HepG2 (cell line): ENCODE results near the gene TRDN. TPM values are rescaled to one million over a fixed set of nuclear protein-coding genes. Genes with fewer than 3 reads are reported as not detected.

Experiments used
- ATAC-seq: fragments of 200-7000 bp; cut with Tn5 transposase; 3 replicates; pipeline ENCODE4 v1.9.1; 2020; ENCODE audit warnings: mild to moderate bottlenecking, moderate library complexity
- BruUV-seq: library from RNA; stranded (reverse); fragments of 400-500 nt; replicated peaks from 2 replicates; lab custom pipeline; 2021; lab: Mats Ljungman, UMichigan
- CTCF ChIA-PET: fragments of 300-600 bp; formaldehyde crosslinking; extraction: SDS; loops from one replicate; lab custom pipeline; 2021; ENCODE audit warnings: low total read pairs, inconsistent platforms, low intra/inter-chr PET ratio; lab: Yijun Ruan, JAX
- POLR2A ChIA-PET: fragments of 350-600 bp; sonication (Branson Sonifier 250); formaldehyde crosslinking; loops from one replicate; lab custom pipeline; 2020; ENCODE audit warnings: antibody characterized with exemption, inconsistent platforms; lab: Yijun Ruan, JAX
- DNase-seq: peaks from one replicate; pipeline ENCODE4 v3.0.0-alpha.2; 2015; ENCODE audit warnings: low spot score
- FAIRE-seq: peaks from 3 replicates; lab custom pipeline; 2011; peaks lifted over from hg19 to GRCh38; lab: Jason Lieb, UNC
- H2AFZ ChIP-seq: one replicate; pipeline ENCODE4 v1.6.1; 2011; ENCODE audit warnings: low read length, inconsistent platforms
- H3K27ac ChIP-seq: fragments of 300-600 bp; 3 replicates; pipeline ENCODE4 v1.8.0; 2011; ENCODE audit warnings: mixed run types, mild to moderate bottlenecking, mixed read lengths, low read length, inconsistent platforms; ENCODE audit not compliant: insufficient read depth; ENCODE audit errors: extremely low read length
- H3K27me3 ChIP-seq, 2 experiments: fragments of 200-600 bp in 1 of 2; 2 replicates in 1 of 2; 3 replicates in 1 of 2; pipeline versions ENCODE4 v1.6.0 to v1.8.0; 2011; ENCODE audit warnings: low read length in 2 of 2, mild to moderate bottlenecking in 2 of 2, moderate library complexity in 2 of 2, inconsistent platforms in 1 of 2; ENCODE audit not compliant: insufficient read depth in 2 of 2, control insufficient read depth in 1 of 2
- H3K36me3 ChIP-seq, 2 experiments: fragments of 200-600 bp in 1 of 2; replicated peaks in 1 of 2; 2 replicates in 1 of 2; 3 replicates in 1 of 2; pipeline versions ENCODE4 v1.5.1 to v1.8.0; 2011; ENCODE audit warnings: low read length in 2 of 2, inconsistent platforms in 1 of 2; ENCODE audit not compliant: insufficient read depth in 2 of 2, control insufficient read depth in 1 of 2
- H3K4me1 ChIP-seq: 2 replicates; pipeline ENCODE4 v1.5.1; 2012; ENCODE audit warnings: low read length, inconsistent platforms; ENCODE audit not compliant: insufficient read depth
- H3K4me2 ChIP-seq: 2 replicates; pipeline ENCODE4 v1.6.0; 2011; ENCODE audit warnings: low read depth, low read length, inconsistent platforms
- H3K4me3 ChIP-seq, 3 experiments: fragments of 200-600 bp in 1 of 3; sonication (generic), shearing (Covaris generic) in 1 of 3; replicated peaks in 1 of 3; 2 replicates each; pipeline ENCODE4 v1.5.1; 2011 to 2016; ENCODE audit warnings: low read length in 3 of 3, inconsistent platforms in 2 of 3, low read depth in 2 of 3, mild to moderate bottlenecking in 2 of 3, control low read depth in 1 of 3, mixed read lengths in 1 of 3; ENCODE audit not compliant: insufficient read depth in 1 of 3
- H3K79me2 ChIP-seq: one replicate; pipeline ENCODE4 v1.6.1; 2011; ENCODE audit warnings: low read length, inconsistent platforms; ENCODE audit not compliant: insufficient read depth
- H3K9ac ChIP-seq: 2 replicates; pipeline ENCODE4 v1.6.0; 2011; ENCODE audit warnings: mild to moderate bottlenecking, low read depth, low read length, inconsistent platforms; ENCODE audit not compliant: insufficient read depth
- H3K9me3 ChIP-seq: 2 replicates; pipeline ENCODE4 v1.5.1; 2012; ENCODE audit warnings: mild to moderate bottlenecking, low read length
- H4K20me1 ChIP-seq: 2 replicates; pipeline ENCODE4 v1.6.0; 2011; ENCODE audit warnings: inconsistent platforms, mild to moderate bottlenecking, low read length, moderate library complexity; ENCODE audit not compliant: insufficient read depth
- CHD4 ChIP-seq: fragments of 200-600 bp; sonication (generic); IDR thresholded peaks from 2 replicates; pipeline ENCODE4 v1.7.0; 2017; ENCODE audit warnings: mild to moderate bottlenecking, low read length, borderline replicate concordance
- IRF2 ChIP-seq: IDR thresholded peaks from 2 replicates; pipeline ENCODE4 v1.6.1; 2018; ENCODE audit warnings: missing genetic modification reagents, missing compliant biosample characterization
- JUN ChIP-seq: sonication (generic); formaldehyde crosslinking; IDR thresholded peaks from 2 replicates; pipeline ENCODE4 v1.4.0; 2020; ENCODE audit warnings: mild to moderate bottlenecking, missing genetic modification reagents
- MAZ ChIP-seq, 2 experiments: sonication (generic) in 1 of 2; formaldehyde crosslinking in 1 of 2; IDR thresholded peaks; 2 replicates each; pipeline versions ENCODE4 v1.5.0 to v1.6.1; 2012 to 2020; ENCODE audit warnings: low read depth in 2 of 2, mild to moderate bottlenecking in 2 of 2, borderline replicate concordance in 1 of 2, improper control_type of control experiment in 1 of 2, low read length in 1 of 2, missing genetic modification reagents in 1 of 2, moderate library complexity in 1 of 2
- SMAD9 ChIP-seq: sonication (generic); formaldehyde crosslinking; IDR thresholded peaks from 2 replicates; pipeline ENCODE4 v1.5.1; 2020; ENCODE audit warnings: mild to moderate bottlenecking, missing genetic modification reagents
- YEATS2 ChIP-seq: sonication (generic); formaldehyde crosslinking; IDR thresholded peaks from 2 replicates; pipeline ENCODE4 v1.4.0; 2020; ENCODE audit warnings: missing genetic modification reagents, borderline replicate concordance
- ZNF441 ChIP-seq: sonication (generic); formaldehyde crosslinking; IDR thresholded peaks from 2 replicates; pipeline ENCODE4 v1.7.0; 2021; ENCODE audit warnings: missing genetic modification reagents, borderline replicate concordance
- ZNF605 ChIP-seq: sonication (generic); formaldehyde crosslinking; IDR thresholded peaks from 2 replicates; pipeline ENCODE4 v1.8.0; 2022; ENCODE audit warnings: mild to moderate bottlenecking, missing genetic modification reagents
- ZNF644 ChIP-seq: IDR thresholded peaks from 2 replicates; pipeline ENCODE4 v1.6.1; 2016; ENCODE audit warnings: low read depth
- ZNF841 ChIP-seq: sonication (generic); formaldehyde crosslinking; IDR thresholded peaks from 2 replicates; pipeline ENCODE4 v1.8.1; 2023; ENCODE audit warnings: missing genetic modification reagents, borderline replicate concordance
- in situ Hi-C: cut with HindIII; loops from 2 replicates; pipeline ENCODE4 v1.10.0; 2017; ENCODE audit warnings: low pct_unique_long_range_greater_than_20kb; ENCODE audit not compliant: extremely low pct_ligation_motif_present
- intact Hi-C: fragments of 100-400 bp; cut with micrococcal nuclease; formaldehyde crosslinking; loops from one replicate; pipeline ENCODE4 v1.10.0; 2022; ENCODE audit not compliant: unreplicated experiment
- polyA plus RNA-seq, 8 experiments: library from polyadenylated mRNA; depleted of rRNA in 3 of 8; stranded (reverse) in 7 of 8; unstranded in 1 of 8; fragments of >200 nt; fragmentation: Illumina TruSeq in 4 of 8; extraction: Trizol in 4 of 8; gene quantifications; 2 replicates each; pipeline versions ENCODE4 v1.2.1 to v1.2.3, GENCODE V29; 2011 to 2016; ENCODE audit warnings: low read depth in 4 of 8, missing spikeins in 1 of 8, mixed read lengths in 1 of 8; ENCODE audit not compliant: insufficient read depth in 1 of 8
- total RNA-seq, 5 experiments: library from RNA; depleted of rRNA; stranded (reverse); fragments of >200 nt; fragmentation: Illumina TruSeq; extraction: Trizol; gene quantifications; 2 replicates each; pipeline ENCODE4 v1.2.3, GENCODE V29; 2016; ENCODE audit warnings: low read depth in 1 of 5
- TF ChIP-seq, protein P1 (sequence below): sonication (generic); formaldehyde crosslinking; conservative IDR thresholded peaks from 2 replicates; pipeline ENCODE4 v1.8.1; 2023; ENCODE audit warnings: missing genetic modification reagents
- TF ChIP-seq, protein P2 (sequence below): sonication (generic); formaldehyde crosslinking; IDR thresholded peaks from 2 replicates; pipeline ENCODE4 v1.8.1; 2023; ENCODE audit warnings: missing genetic modification reagents, mild to moderate bottlenecking, borderline replicate concordance
- TF ChIP-seq, protein P3 (sequence below), 2 experiments: sonication (generic) in 1 of 2; formaldehyde crosslinking in 1 of 2; IDR thresholded peaks; 2 replicates each; pipeline versions ENCODE4 v1.4.0 to v1.6.1; 2018 to 2020; ENCODE audit warnings: missing genetic modification reagents in 2 of 2, borderline replicate concordance in 1 of 2, low read depth in 1 of 2, mild to moderate bottlenecking in 1 of 2, missing biosample characterization in 1 of 2
- TF ChIP-seq, protein P4 (sequence below): sonication (generic); formaldehyde crosslinking; IDR thresholded peaks from 2 replicates; pipeline ENCODE4 v1.8.0; 2022; ENCODE audit warnings: missing genetic modification reagents, mild to moderate bottlenecking, borderline replicate concordance

The TRDN gene
- total and polyA plus RNA-seq, 2 of the 13 experiments (the other 11 are each of a cell fraction or from before 2014, with no cell fraction given), result not detected

DNA sequence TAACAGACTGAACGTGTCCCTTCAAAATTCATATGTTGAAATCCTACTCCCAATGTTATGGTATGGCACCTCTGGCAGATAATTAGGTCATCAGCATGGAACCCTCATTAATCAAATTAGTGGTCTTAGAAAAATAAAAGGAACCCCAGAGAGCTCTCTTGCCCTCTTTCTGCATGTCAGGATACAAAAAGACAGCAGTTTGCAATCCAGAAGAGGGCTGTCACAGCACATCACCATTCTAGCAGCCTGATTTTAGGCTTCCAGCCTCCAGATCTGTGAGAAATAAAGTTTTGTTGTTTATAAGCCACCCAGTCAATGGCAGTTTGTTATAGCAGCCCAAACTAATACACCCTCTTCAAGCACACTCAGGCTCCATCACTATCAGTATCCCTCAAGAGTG lies 292.9 kb downstream of the TRDN start (continued):
- TF ChIP-seq, protein P1, sequence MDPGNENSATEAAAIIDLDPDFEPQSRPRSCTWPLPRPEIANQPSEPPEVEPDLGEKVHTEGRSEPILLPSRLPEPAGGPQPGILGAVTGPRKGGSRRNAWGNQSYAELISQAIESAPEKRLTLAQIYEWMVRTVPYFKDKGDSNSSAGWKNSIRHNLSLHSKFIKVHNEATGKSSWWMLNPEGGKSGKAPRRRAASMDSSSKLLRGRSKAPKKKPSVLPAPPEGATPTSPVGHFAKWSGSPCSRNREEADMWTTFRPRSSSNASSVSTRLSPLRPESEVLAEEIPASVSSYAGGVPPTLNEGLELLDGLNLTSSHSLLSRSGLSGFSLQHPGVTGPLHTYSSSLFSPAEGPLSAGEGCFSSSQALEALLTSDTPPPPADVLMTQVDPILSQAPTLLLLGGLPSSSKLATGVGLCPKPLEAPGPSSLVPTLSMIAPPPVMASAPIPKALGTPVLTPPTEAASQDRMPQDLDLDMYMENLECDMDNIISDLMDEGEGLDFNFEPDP, result no peak

DNA sequence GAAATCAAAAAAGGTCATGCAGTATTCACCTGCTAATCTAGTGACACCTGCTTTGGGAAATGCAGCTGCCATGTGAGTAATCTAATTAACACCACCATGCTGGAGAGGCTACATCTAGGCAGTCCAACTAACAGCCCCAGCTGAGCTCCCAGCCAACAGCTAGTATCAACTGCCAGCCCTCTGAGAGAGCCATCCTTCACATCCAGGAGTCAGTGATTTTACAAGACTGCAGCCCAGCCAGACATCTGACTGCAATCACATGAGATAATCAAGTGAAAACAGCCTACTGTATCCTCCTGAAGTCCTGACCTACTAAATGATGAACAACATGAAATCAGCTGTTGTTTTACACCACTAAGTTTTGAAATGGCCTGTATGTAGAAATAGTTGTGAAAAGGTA lies 298.4 kb downstream of the TRDN start:
- DNase-seq, result no peak
- H3K4me2 ChIP-seq, result no peak overlapping the region
- ChIA-PET CTCF (no interaction called here), POLR2A (no interaction called here)
- no peak overlapping the region for H3K9ac ChIP-seq
- H3K4me3 ChIP-seq, result no peak overlapping the region
- in situ Hi-C loops, result no loop called here
- no TSS peak for BruUV-seq
- ATAC-seq, result no peak
- H3K4me1 ChIP-seq, result no peaks in the 10 kb centered on the region
- H4K20me1 ChIP-seq, result no peaks in the 10 kb centered on the region
- H3K27ac ChIP-seq, result no peak overlapping the region
- no peaks in the 10 kb centered on the region for H3K27me3 ChIP-seq
- TF ChIP-seq, protein P2, sequence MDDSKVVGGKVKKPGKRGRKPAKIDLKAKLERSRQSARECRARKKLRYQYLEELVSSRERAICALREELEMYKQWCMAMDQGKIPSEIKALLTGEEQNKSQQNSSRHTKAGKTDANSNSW (CRISPR knock-in tag), result no peak
- TF ChIP-seq SMAD9, result no peak
- TF ChIP-seq CHD4, result no peak
- TF ChIP-seq IRF2 (CRISPR knock-in tag), result no peak
- no peak for TF ChIP-seq MAZ (IDR thresholded peaks at IDR 0.05; ENCODE audit: borderline replicate concordance, low read depth, low read length)
- TF ChIP-seq MAZ (CRISPR knock-in tag; IDR thresholded peaks at IDR 0.05; ENCODE audit: low read depth), result no peak
- TF ChIP-seq, protein P3, sequence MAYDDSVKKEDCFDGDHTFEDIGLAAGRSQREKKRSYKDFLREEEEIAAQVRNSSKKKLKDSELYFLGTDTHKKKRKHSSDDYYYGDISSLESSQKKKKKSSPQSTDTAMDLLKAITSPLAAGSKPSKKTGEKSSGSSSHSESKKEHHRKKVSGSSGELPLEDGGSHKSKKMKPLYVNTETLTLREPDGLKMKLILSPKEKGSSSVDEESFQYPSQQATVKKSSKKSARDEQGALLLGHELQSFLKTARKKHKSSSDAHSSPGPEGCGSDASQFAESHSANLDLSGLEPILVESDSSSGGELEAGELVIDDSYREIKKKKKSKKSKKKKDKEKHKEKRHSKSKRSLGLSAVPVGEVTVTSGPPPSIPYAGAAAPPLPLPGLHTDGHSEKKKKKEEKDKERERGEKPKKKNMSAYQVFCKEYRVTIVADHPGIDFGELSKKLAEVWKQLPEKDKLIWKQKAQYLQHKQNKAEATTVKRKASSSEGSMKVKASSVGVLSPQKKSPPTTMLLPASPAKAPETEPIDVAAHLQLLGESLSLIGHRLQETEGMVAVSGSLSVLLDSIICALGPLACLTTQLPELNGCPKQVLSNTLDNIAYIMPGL (CRISPR knock-in tag; IDR thresholded peaks at IDR 0.05; ENCODE audit: borderline replicate concordance in 1 of 2, low read depth in 1 of 2), result no peak
- no peak for TF ChIP-seq ZNF644 (CRISPR knock-in tag)
- no peak for TF ChIP-seq JUN (CRISPR knock-in tag)
- no peak for TF ChIP-seq ZNF841
- TF ChIP-seq, protein P4, sequence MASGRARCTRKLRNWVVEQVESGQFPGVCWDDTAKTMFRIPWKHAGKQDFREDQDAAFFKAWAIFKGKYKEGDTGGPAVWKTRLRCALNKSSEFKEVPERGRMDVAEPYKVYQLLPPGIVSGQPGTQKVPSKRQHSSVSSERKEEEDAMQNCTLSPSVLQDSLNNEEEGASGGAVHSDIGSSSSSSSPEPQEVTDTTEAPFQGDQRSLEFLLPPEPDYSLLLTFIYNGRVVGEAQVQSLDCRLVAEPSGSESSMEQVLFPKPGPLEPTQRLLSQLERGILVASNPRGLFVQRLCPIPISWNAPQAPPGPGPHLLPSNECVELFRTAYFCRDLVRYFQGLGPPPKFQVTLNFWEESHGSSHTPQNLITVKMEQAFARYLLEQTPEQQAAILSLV (CRISPR knock-in tag), result no peak
- TF ChIP-seq YEATS2 (CRISPR knock-in tag), result no peak
- TF ChIP-seq ZNF441 (CRISPR knock-in tag), result no peak
- no peak for TF ChIP-seq ZNF605 (CRISPR knock-in tag)
- intact Hi-C loops, result no loop called here
- FAIRE-seq, result no peak
- H3K9me3 ChIP-seq, result no peaks in the 10 kb centered on the region
- no peaks in the 10 kb centered on the region for H3K79me2 ChIP-seq
- no peaks in the 10 kb centered on the region for H3K36me3 ChIP-seq
- no peak overlapping the region for H2AFZ ChIP-seq
